Measurements from ENCODE around the gene TOR1AIP2. TPM values are rescaled to one million over a fixed set of nuclear protein-coding genes. Genes with fewer than 3 reads are reported as not detected.

The TOR1AIP2 gene
- total and polyA plus RNA-seq, 2 of the 13 experiments (the other 11 are each of a cell fraction or from before 2014, with no cell fraction given): 35.2 to 65.8 TPM

DNA sequence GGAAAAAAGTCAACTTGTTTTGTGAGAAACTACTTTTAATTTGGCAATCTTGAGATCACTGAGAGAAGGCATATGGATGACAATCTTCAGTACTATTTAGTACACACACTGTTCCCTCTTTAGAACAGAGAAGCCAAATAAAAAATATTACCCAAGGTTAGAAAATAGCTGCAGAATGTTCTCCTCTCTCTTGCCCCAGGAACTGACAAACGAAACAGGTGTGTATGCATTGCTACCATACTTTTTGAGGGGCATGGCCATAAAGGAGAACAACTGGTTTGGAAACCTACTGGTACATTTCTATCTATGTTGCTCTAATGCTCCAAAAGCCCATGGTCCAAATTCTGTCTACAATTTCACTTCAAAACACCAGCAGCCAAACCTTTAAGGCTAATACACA is 5.7 kb downstream of the TOR1AIP2 start:
- BruUV-seq (replicated peaks): no TSS peak
- H3K27me3 ChIP-seq (ENCODE audit: control insufficient read depth in 1 of 2, insufficient read depth in 2 of 2, low read length in 2 of 2): no peaks in the 10 kb centered on the region
- H3K4me1 ChIP-seq (ENCODE audit: insufficient read depth, low read length): peaks cover 59% of the 10 kb centered on the region
- no peak for TF ChIP-seq MXD4 (CRISPR knock-in tag; IDR thresholded peaks at IDR 0.05)
- peak; percentile 63 for TF ChIP-seq RBFOX2 (IDR thresholded peaks at IDR 0.05; ENCODE audit: low read depth, low read length)
- whole genome bisulfite sequencing (ENCODE audit: low lambda C conversion rate): 91% methylated on average over 1 of the region's 1 CpG
- DNase-seq (ENCODE audit: low spot score) (no peak), ATAC-seq (no peak), FAIRE-seq (no peak)
- intact Hi-C loops (cut with micrococcal nuclease; ENCODE audit: unreplicated experiment): no loop called here
- peak overlapping the region; percentile 36 for H3K4me2 ChIP-seq (ENCODE audit: low read depth, low read length)
- H3K4me3 ChIP-seq (replicated peaks in 1 of 3; ENCODE audit: insufficient read depth in 1 of 3, low read depth in 2 of 3, low read length in 3 of 3): no peak overlapping the region
- H4K20me1 ChIP-seq (ENCODE audit: insufficient read depth, low read length): peaks cover 86% of the 10 kb centered on the region
- H3K9ac ChIP-seq (ENCODE audit: insufficient read depth, low read depth, low read length): no peak overlapping the region
- H3K36me3 ChIP-seq (replicated peaks in 1 of 2; ENCODE audit: control insufficient read depth in 1 of 2, insufficient read depth in 2 of 2, low read length in 2 of 2): peaks cover 5 to 38% of the 10 kb centered on the region in 2 experiments; a peak in 4 of 5 replicates
- H2AFZ ChIP-seq (ENCODE audit: low read length): no peak overlapping the region
- no peaks in the 10 kb centered on the region for H3K9me3 ChIP-seq (ENCODE audit: low read length)
- ChIA-PET POLR2A (no interaction called here), CTCF (ENCODE audit: low intra/inter-chr PET ratio, low total read pairs) (no interaction called here)
- no peak overlapping the region for H3K27ac ChIP-seq (ENCODE audit: extremely low read length, insufficient read depth, low read length)
- in situ Hi-C loops (cut with HindIII; ENCODE audit: extremely low pct_ligation_motif_present, low pct_unique_long_range_greater_than_20kb): loop anchor here (10.0 kb wide), 1 partner anchor 293 kb away; no protein-coding TSS in a partner anchor
- peaks cover 87% of the 10 kb centered on the region for H3K79me2 ChIP-seq (ENCODE audit: insufficient read depth, low read length)

DNA sequence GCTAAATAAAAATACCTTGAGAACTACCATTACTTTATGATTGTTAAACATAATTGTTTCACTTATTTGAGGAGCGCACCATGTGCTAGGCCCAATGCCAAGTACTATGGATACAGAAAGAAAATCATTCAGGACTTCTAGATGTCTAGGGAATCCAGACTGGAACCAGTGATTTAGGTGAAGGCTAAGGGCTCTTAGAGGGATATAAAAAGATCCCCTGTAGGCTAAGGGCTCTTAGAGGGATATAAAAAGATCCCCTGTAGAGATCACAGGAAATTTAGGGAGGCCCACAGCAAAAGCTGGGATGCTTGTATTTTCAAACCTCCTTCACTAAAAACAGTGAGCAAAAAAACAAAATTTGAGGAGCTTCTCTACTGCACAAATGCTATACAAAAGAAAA is 6.7 kb downstream of the TOR1AIP2 start:
- DNase-seq (ENCODE audit: low spot score) (no peak), FAIRE-seq (no peak), ATAC-seq (no peak)
- H3K9me3 ChIP-seq (ENCODE audit: low read length): no peaks in the 10 kb centered on the region
- peaks cover 85% of the 10 kb centered on the region for H4K20me1 ChIP-seq (ENCODE audit: insufficient read depth, low read length)
- H3K27me3 ChIP-seq (ENCODE audit: control insufficient read depth in 1 of 2, insufficient read depth in 2 of 2, low read length in 2 of 2): no peaks in the 10 kb centered on the region
- no peak overlapping the region for H3K4me3 ChIP-seq (replicated peaks in 1 of 3; ENCODE audit: insufficient read depth in 1 of 3, low read depth in 2 of 3, low read length in 3 of 3)
- no TSS peak for BruUV-seq (replicated peaks)
- intact Hi-C loops (cut with micrococcal nuclease; ENCODE audit: unreplicated experiment): no loop called here
- no peak overlapping the region for H2AFZ ChIP-seq (ENCODE audit: low read length)
- peaks cover 57% of the 10 kb centered on the region for H3K4me1 ChIP-seq (ENCODE audit: insufficient read depth, low read length)
- H3K27ac ChIP-seq (ENCODE audit: extremely low read length, insufficient read depth, low read length): no peak overlapping the region
- CTCF ChIA-PET (ENCODE audit: low intra/inter-chr PET ratio, low total read pairs): no interaction called here
- no peak overlapping the region for H3K4me2 ChIP-seq (ENCODE audit: low read depth, low read length)
- peaks cover 82% of the 10 kb centered on the region for H3K79me2 ChIP-seq (ENCODE audit: insufficient read depth, low read length)
- WGBS (ENCODE audit: low lambda C conversion rate): 95% methylated on average over 1 of the region's 1 CpG
- H3K9ac ChIP-seq (ENCODE audit: insufficient read depth, low read depth, low read length): no peak overlapping the region
- in situ Hi-C loops (cut with HindIII; ENCODE audit: extremely low pct_ligation_motif_present, low pct_unique_long_range_greater_than_20kb): loop anchor here (10.0 kb wide), 1 partner anchor 294 kb away; no protein-coding TSS in a partner anchor
- POLR2A ChIA-PET: no interaction called here
- peaks cover 5 to 48% of the 10 kb centered on the region in 2 experiments; a peak in 4 of 5 replicates for H3K36me3 ChIP-seq (replicated peaks in 1 of 2; ENCODE audit: control insufficient read depth in 1 of 2, insufficient read depth in 2 of 2, low read length in 2 of 2)
- TF ChIP-seq, protein P1, sequence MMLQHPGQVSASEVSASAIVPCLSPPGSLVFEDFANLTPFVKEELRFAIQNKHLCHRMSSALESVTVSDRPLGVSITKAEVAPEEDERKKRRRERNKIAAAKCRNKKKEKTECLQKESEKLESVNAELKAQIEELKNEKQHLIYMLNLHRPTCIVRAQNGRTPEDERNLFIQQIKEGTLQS (CRISPR knock-in tag; IDR thresholded peaks at IDR 0.05): no peak
- TF ChIP-seq ATF1 (CRISPR knock-in tag; IDR thresholded peaks at IDR 0.05): no peak
- TF ChIP-seq, protein P2, sequence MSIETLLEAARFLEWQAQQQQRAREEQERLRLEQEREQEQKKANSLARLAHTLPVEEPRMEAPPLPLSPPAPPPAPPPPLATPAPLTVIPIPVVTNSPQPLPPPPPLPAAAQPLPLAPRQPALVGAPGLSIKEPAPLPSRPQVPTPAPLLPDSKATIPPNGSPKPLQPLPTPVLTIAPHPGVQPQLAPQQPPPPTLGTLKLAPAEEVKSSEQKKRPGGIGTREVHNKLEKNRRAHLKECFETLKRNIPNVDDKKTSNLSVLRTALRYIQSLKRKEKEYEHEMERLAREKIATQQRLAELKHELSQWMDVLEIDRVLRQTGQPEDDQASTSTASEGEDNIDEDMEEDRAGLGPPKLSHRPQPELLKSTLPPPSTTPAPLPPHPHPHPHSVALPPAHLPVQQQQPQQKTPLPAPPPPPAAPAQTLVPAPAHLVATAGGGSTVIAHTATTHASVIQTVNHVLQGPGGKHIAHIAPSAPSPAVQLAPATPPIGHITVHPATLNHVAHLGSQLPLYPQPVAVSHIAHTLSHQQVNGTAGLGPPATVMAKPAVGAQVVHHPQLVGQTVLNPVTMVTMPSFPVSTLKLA (IDR thresholded peaks at IDR 0.05): no peak
- no peak for TF ChIP-seq ARNTL (CRISPR knock-in tag; IDR thresholded peaks at IDR 0.05)
- TF ChIP-seq, protein P3, sequence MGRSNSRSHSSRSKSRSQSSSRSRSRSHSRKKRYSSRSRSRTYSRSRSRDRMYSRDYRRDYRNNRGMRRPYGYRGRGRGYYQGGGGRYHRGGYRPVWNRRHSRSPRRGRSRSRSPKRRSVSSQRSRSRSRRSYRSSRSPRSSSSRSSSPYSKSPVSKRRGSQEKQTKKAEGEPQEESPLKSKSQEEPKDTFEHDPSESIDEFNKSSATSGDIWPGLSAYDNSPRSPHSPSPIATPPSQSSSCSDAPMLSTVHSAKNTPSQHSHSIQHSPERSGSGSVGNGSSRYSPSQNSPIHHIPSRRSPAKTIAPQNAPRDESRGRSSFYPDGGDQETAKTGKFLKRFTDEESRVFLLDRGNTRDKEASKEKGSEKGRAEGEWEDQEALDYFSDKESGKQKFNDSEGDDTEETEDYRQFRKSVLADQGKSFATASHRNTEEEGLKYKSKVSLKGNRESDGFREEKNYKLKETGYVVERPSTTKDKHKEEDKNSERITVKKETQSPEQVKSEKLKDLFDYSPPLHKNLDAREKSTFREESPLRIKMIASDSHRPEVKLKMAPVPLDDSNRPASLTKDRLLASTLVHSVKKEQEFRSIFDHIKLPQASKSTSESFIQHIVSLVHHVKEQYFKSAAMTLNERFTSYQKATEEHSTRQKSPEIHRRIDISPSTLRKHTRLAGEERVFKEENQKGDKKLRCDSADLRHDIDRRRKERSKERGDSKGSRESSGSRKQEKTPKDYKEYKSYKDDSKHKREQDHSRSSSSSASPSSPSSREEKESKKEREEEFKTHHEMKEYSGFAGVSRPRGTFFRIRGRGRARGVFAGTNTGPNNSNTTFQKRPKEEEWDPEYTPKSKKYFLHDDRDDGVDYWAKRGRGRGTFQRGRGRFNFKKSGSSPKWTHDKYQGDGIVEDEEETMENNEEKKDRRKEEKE (IDR thresholded peaks at IDR 0.05): no peak
- TF ChIP-seq NBN (conservative IDR thresholded peaks at IDR 0.05): no peak
- TF ChIP-seq ZNF790 (CRISPR knock-in tag; IDR thresholded peaks at IDR 0.05; ENCODE audit: borderline replicate concordance): no peak
- TF ChIP-seq ZNF326 (CRISPR knock-in tag; IDR thresholded peaks at IDR 0.05; ENCODE audit: borderline replicate concordance): no peak
- TF ChIP-seq, protein P4, sequence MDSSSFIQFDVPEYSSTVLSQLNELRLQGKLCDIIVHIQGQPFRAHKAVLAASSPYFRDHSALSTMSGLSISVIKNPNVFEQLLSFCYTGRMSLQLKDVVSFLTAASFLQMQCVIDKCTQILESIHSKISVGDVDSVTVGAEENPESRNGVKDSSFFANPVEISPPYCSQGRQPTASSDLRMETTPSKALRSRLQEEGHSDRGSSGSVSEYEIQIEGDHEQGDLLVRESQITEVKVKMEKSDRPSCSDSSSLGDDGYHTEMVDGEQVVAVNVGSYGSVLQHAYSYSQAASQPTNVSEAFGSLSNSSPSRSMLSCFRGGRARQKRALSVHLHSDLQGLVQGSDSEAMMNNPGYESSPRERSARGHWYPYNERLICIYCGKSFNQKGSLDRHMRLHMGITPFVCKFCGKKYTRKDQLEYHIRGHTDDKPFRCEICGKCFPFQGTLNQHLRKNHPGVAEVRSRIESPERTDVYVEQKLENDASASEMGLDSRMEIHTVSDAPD (CRISPR knock-in tag; IDR thresholded peaks at IDR 0.05): no peak
- TF ChIP-seq ZNF619 (CRISPR knock-in tag; IDR thresholded peaks at IDR 0.05): no peak

All from HepG2 (cell line).